Neural progenitor cell (in vitro differentiated cells): Measurements from ENCODE around the gene KEAP1. TPM values are rescaled to one million over a fixed set of nuclear protein-coding genes. Genes with fewer than 3 reads are reported as not detected.
A peak's percentile ranks its signal among the peaks of the same experiment; 100 is the strongest.

Source experiments
- DNase-seq: peaks from one replicate; pipeline ENCODE4 v3.0.0-alpha.2; 2016; ENCODE audit warnings: low spot score
- H2AFZ ChIP-seq: fragments of 200-600 bp; sonication (generic); replicated peaks from 2 replicates; pipeline ENCODE4 v1.6.1; 2016; ENCODE audit warnings: antibody characterized with exemption
- H3F3A ChIP-seq: fragments of 200-600 bp; sonication (generic); 2 replicates; pipeline ENCODE4 v1.6.1; 2016; ENCODE audit warnings: antibody characterized with exemption, low read depth
- H3K27ac ChIP-seq: fragments of 200-600 bp; sonication (generic); 2 replicates; pipeline ENCODE4 v1.5.1; 2016; ENCODE audit warnings: mild to moderate bottlenecking
- H3K27me3 ChIP-seq: fragments of 200-600 bp; sonication (generic); 2 replicates; pipeline ENCODE4 v1.6.1; 2016; ENCODE audit warnings: mild to moderate bottlenecking, moderate library complexity
- H3K36me3 ChIP-seq: fragments of 200-600 bp; sonication (generic); 2 replicates; pipeline ENCODE4 v1.5.1; 2016
- H3K4me1 ChIP-seq: fragments of 200-600 bp; sonication (generic); 2 replicates; pipeline ENCODE4 v1.6.1; 2016; ENCODE audit warnings: mixed run types
- H3K4me2 ChIP-seq: fragments of 200-600 bp; sonication (generic); 2 replicates; pipeline ENCODE4 v1.6.1; 2016
- H3K4me3 ChIP-seq: fragments of 200-600 bp; sonication (generic); 2 replicates; pipeline ENCODE4 v1.5.1; 2016
- H3K79me2 ChIP-seq: fragments of 200-600 bp; sonication (generic); 2 replicates; pipeline ENCODE4 v1.6.1; 2016; ENCODE audit warnings: low read depth
- H3K9ac ChIP-seq: fragments of 200-600 bp; sonication (generic); 2 replicates; pipeline ENCODE4 v1.6.1; 2016
- H3K9me3 ChIP-seq: fragments of 200-600 bp; sonication (generic); 2 replicates; pipeline ENCODE4 v1.5.1; 2016; ENCODE audit warnings: low read depth
- H4K20me1 ChIP-seq: fragments of 200-600 bp; sonication (generic); 2 replicates; pipeline ENCODE4 v1.6.1; 2016; ENCODE audit warnings: low read depth
- H3K27ac Mint-ChIP-seq: 3 replicates; pipeline ENCODE4 v1.8.0; 2021; ENCODE audit warnings: mixed read lengths
- H3K27me3 Mint-ChIP-seq: 2 replicates; pipeline ENCODE4 v1.8.0; 2022; ENCODE audit warnings: low read depth, mild to moderate bottlenecking, inconsistent platforms, moderate library complexity, mixed read lengths; ENCODE audit not compliant: insufficient read depth
- H3K36me3 Mint-ChIP-seq: 3 replicates; pipeline ENCODE4 v1.8.0; 2021; ENCODE audit warnings: mixed read lengths
- H3K4me1 Mint-ChIP-seq: 3 replicates; pipeline ENCODE4 v1.8.0; 2021; ENCODE audit warnings: mixed read lengths
- H3K4me3 Mint-ChIP-seq: 3 replicates; pipeline ENCODE4 v1.8.0; 2021; ENCODE audit warnings: mild to moderate bottlenecking, moderate library complexity, mixed read lengths
- H3K9me3 Mint-ChIP-seq: 3 replicates; pipeline ENCODE4 v1.8.0; 2020; ENCODE audit warnings: mixed read lengths
- CTCF ChIP-seq: fragments of 200-600 bp; sonication (generic); IDR thresholded peaks from 2 replicates; pipeline ENCODE4 v1.5.1; 2017; ENCODE audit warnings: antibody characterized with exemption, mild to moderate bottlenecking
- EZH2 ChIP-seq: fragments of 200-600 bp; sonication (generic); IDR thresholded peaks from 2 replicates; pipeline ENCODE4 v1.6.1; 2017; ENCODE audit warnings: antibody characterized with exemption, mild to moderate bottlenecking, moderate library complexity
- EZH2phosphoT487 ChIP-seq: fragments of 200-600 bp; sonication (generic); IDR thresholded peaks from 2 replicates; pipeline ENCODE4 v1.6.1; 2017; ENCODE audit warnings: antibody characterized with exemption
- total RNA-seq: library from RNA; depleted of rRNA; stranded (reverse); fragments of >200 nt; gene quantifications from 2 replicates; pipeline ENCODE4 v1.2.3, GENCODE V29; 2015; ENCODE audit warnings: low replicate concordance

The KEAP1 gene
- total RNA-seq, 1 donor from 2014 or later, result 25.2 TPM

GRCh38 chr19:10508707-10509106 lies 5.6 kb upstream of the KEAP1 start:
- no peak overlapping the region for H3K4me2 ChIP-seq
- H3K4me1 ChIP-seq, result no peaks in the 10 kb centered on the region
- H3K4me3 ChIP-seq, result no peak overlapping the region
- Mint-ChIP-seq H3K9me3 (no peaks in the 10 kb centered on the region), H3K27me3 (peaks cover 18% of the 10 kb centered on the region), H3K4me3 (no peak overlapping the region), H3K36me3 (no peaks in the 10 kb centered on the region), H3K27ac (no peak overlapping the region), H3K4me1 (peaks cover 4% of the 10 kb centered on the region)
- H3K27me3 ChIP-seq, result peaks cover 40% of the 10 kb centered on the region
- H3F3A ChIP-seq, result peaks cover 19% of the 10 kb centered on the region
- no peak for DNase-seq
- H3K27ac ChIP-seq, result no peak overlapping the region
- H4K20me1 ChIP-seq, result peaks cover 7% of the 10 kb centered on the region
- no peak overlapping the region for H3K9ac ChIP-seq
- H3K36me3 ChIP-seq, result no peaks in the 10 kb centered on the region
- H2AFZ ChIP-seq, result no peak overlapping the region
- H3K79me2 ChIP-seq, result no peaks in the 10 kb centered on the region
- no peaks in the 10 kb centered on the region for H3K9me3 ChIP-seq
- TF ChIP-seq EZH2 (no peak), CTCF (no peak), EZH2phosphoT487 (no peak)

- no peak overlapping the region for H3K4me3 ChIP-seq
- H3K9ac ChIP-seq, result no peak overlapping the region
- no peaks in the 10 kb centered on the region for H3K4me1 ChIP-seq
- H3K27ac ChIP-seq, result no peak overlapping the region
- H3K79me2 ChIP-seq, result no peaks in the 10 kb centered on the region
- H3K4me2 ChIP-seq, result no peak overlapping the region
- TF ChIP-seq EZH2phosphoT487, result no peak
- no peaks in the 10 kb centered on the region for H3K9me3 ChIP-seq
- H3K27me3 Mint-ChIP-seq, result peaks cover 12% of the 10 kb centered on the region
- peaks cover 21% of the 10 kb centered on the region for H3F3A ChIP-seq
- peaks cover 6% of the 10 kb centered on the region for H3K4me1 Mint-ChIP-seq
- H3K36me3 ChIP-seq, result no peaks in the 10 kb centered on the region
- H2AFZ ChIP-seq, result no peak overlapping the region
- H3K4me3 Mint-ChIP-seq, result no peak overlapping the region
- no peak overlapping the region for H3K27ac Mint-ChIP-seq
- H3K36me3 Mint-ChIP-seq, result no peaks in the 10 kb centered on the region
- no peaks in the 10 kb centered on the region for H3K9me3 Mint-ChIP-seq
- H3K27me3 ChIP-seq, result peaks cover 40% of the 10 kb centered on the region
- H4K20me1 ChIP-seq, result peaks cover under 1% of the 10 kb centered on the region
- DNase-seq, result no peak
These were observed 4.9 kb upstream of the KEAP1 start for GRCh38 chr19:10508036-10508435.

- Mint-ChIP-seq H3K4me3 (peak overlapping the region; percentile 31), H3K27ac (no peak overlapping the region), H3K4me1 (peaks cover 12% of the 10 kb centered on the region), H3K36me3 (peaks cover 4% of the 10 kb centered on the region), H3K9me3 (no peaks in the 10 kb centered on the region), H3K27me3 (peaks cover 11% of the 10 kb centered on the region)
- Histone ChIP-seq H3K27me3 (peaks cover 17% of the 10 kb centered on the region), H3K4me3 (no peak overlapping the region), H4K20me1 (no peaks in the 10 kb centered on the region), H3K4me1 (no peaks in the 10 kb centered on the region), H3K4me2 (no peak overlapping the region), H3K36me3 (no peaks in the 10 kb centered on the region), H3F3A (peaks cover 21% of the 10 kb centered on the region), H3K79me2 (peaks cover 18% of the 10 kb centered on the region), H3K9ac (no peak overlapping the region), H2AFZ (no peak overlapping the region), H3K27ac (no peak overlapping the region), H3K9me3 (no peaks in the 10 kb centered on the region)
- TF ChIP-seq EZH2phosphoT487 (no peak), CTCF (peak; percentile 73)
- DNase-seq, result peak; percentile 83
These were observed 2.5 kb upstream of the KEAP1 start for GRCh38 chr19:10505583-10506229.

- no peaks in the 10 kb centered on the region for H3K9me3 ChIP-seq
- no peaks in the 10 kb centered on the region for H3K36me3 ChIP-seq
- H3K4me2 ChIP-seq, result peak overlapping the region; percentile 96
- peak overlapping the region; percentile 78 for H2AFZ ChIP-seq
- H3K9ac ChIP-seq, result peak overlapping the region; percentile 48
- peaks cover 21% of the 10 kb centered on the region for H3F3A ChIP-seq
- peak overlapping the region; percentile 91 for H3K4me3 ChIP-seq
- Mint-ChIP-seq H3K36me3 (peaks cover 15% of the 10 kb centered on the region), H3K4me1 (peaks cover 13% of the 10 kb centered on the region), H3K27ac (peak overlapping the region; percentile 82), H3K27me3 (peaks cover 9% of the 10 kb centered on the region), H3K4me3 (peak overlapping the region; percentile 89), H3K9me3 (no peaks in the 10 kb centered on the region)
- no peaks in the 10 kb centered on the region for H4K20me1 ChIP-seq
- peaks cover 45% of the 10 kb centered on the region for H3K79me2 ChIP-seq
- H3K27ac ChIP-seq, result no peak overlapping the region
- peaks cover 12% of the 10 kb centered on the region for H3K27me3 ChIP-seq
- peak; percentile 94 for DNase-seq
- TF ChIP-seq CTCF (peak; percentile 23), EZH2 (no peak)
- H3K4me1 ChIP-seq, result no peaks in the 10 kb centered on the region
These were observed 593 bp downstream of the KEAP1 start for GRCh38 chr19:10502524-10503001.
